ENCODE data around the gene CABLES2. TPM values are rescaled to one million over a fixed set of nuclear protein-coding genes. Genes with fewer than 3 reads are reported as not detected.
A peak's percentile ranks its signal among the peaks of the same experiment; 100 is the strongest.

CABLES2 gene
- total and polyA plus RNA-seq, 2 of the 4 experiments (the other 2 are of a cell fraction) = 1.4 to 5.1 TPM

DNA sequence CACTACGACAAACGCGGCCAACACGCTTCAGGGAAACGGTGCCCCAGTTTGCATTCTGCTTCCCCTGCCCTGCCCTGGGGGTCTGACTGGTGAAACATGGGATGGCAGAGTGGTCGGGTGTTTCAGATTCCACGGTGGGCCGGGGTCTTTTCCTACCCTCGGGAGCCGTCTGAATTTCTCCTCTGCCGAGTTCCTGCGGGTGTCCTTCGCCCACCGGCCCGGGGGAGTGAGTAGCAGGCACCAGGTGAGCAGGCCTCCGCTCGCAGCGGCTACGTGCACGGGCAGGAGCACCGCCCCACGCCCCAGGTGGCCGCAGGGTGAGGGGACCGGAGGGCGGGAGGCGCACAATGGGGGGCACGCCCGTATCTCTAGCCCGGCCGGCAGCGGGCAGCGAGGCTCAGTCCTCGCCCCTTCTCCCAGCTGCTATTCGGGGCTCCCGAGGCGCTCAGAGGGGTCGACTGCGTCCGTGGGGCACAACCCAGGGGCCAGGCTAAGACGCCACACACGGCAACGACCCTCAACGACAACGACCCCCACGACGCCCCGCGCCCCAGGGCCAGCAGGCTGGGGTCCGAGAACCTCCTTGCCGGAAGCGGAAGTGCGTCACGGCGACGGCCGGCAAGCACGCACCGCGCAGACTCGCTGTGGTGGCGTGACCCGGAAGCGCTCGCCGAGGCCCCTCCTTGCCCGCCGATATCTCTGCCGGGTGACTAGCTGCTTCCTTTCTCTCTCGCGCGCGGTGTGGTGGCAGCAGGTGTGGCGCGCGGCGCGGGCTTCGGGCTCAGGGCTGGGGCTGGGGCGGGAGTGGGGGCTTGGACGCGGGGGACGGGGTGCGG, 20.5 kb downstream of the CABLES2 start, which contains the start of gene RPS21 (continued):
- TF ChIP-seq, protein P1, sequence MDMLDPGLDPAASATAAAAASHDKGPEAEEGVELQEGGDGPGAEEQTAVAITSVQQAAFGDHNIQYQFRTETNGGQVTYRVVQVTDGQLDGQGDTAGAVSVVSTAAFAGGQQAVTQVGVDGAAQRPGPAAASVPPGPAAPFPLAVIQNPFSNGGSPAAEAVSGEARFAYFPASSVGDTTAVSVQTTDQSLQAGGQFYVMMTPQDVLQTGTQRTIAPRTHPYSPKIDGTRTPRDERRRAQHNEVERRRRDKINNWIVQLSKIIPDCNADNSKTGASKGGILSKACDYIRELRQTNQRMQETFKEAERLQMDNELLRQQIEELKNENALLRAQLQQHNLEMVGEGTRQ (IDR thresholded peaks at IDR 0.05; ENCODE audit: low read depth, low read length) = peak; percentile 56; the same call in 1 of the 2 replicates
- no peak for TF ChIP-seq MAFK (IDR thresholded peaks at IDR 0.05; ENCODE audit: low read depth, low read length)
- TF ChIP-seq FOS (IDR thresholded peaks at IDR 0.05; ENCODE audit: low read depth, low read length) = no peak
- no peak for TF ChIP-seq RCOR1 (IDR thresholded peaks at IDR 0.05; ENCODE audit: insufficient replicate concordance, low read length)
- no peak for TF ChIP-seq NFE2L2 (IDR thresholded peaks at IDR 0.05; ENCODE audit: low read depth, low read length)
- no peak for TF ChIP-seq BHLHE40 (IDR thresholded peaks at IDR 0.05; ENCODE audit: low read depth, low read length)
- TF ChIP-seq RFX5 (IDR thresholded peaks at IDR 0.05; ENCODE audit: low read depth, low read length) = no peak
- peak; percentile 93 for TF ChIP-seq MAZ (IDR thresholded peaks at IDR 0.05; ENCODE audit: borderline replicate concordance, low read depth, low read length)

Data from IMR-90 (cell line).